ENCODE data around the gene DOP1A.

Gene DOP1A

GRCh38 chr6:83067448-83068439 lies at the start of gene DOP1A:
DOP1A (plus strand) TSS chr6:83067671; CDS start chr6:83096978, 29,307 bp downstream.
- peak; percentile 90 for DNase-seq (ENCODE audit: low spot score)

- DNase-seq (ENCODE audit: low spot score), result no peak
These were observed 47.7 kb upstream of the DOP1A start for GRCh38 chr6:83019741-83020140.

GRCh38 chr6:83031689-83032088 lies 35.8 kb upstream of the DOP1A start:
- DNase-seq (ENCODE audit: low spot score), result no peak

- DNase-seq (ENCODE audit: low spot score), result no peak
These were observed 29.2 kb upstream of the DOP1A start for GRCh38 chr6:83038246-83038645.

- DNase-seq (ENCODE audit: low spot score), result no peak
These were observed 24.9 kb upstream of the DOP1A start for GRCh38 chr6:83042467-83043053.

GRCh38 chr6:83044091-83044768 lies 23.2 kb upstream of the DOP1A start:
- no peak for DNase-seq (ENCODE audit: low spot score)

- peak; percentile 17 for DNase-seq (ENCODE audit: low spot score)
These were observed 20.3 kb upstream of the DOP1A start for GRCh38 chr6:83047065-83047754.

GRCh38 chr6:83051377-83052172 lies 15.9 kb upstream of the DOP1A start:
- DNase-seq (ENCODE audit: low spot score), result no peak

- no peak for DNase-seq (ENCODE audit: low spot score)
These were observed 13.8 kb upstream of the DOP1A start for GRCh38 chr6:83053678-83054077.

- peak; percentile 67 for DNase-seq (ENCODE audit: low spot score)
These were observed 12.0 kb upstream of the DOP1A start for GRCh38 chr6:83055366-83055964.

GRCh38 chr6:83057705-83058321 lies 9.7 kb upstream of the DOP1A start:
- peak; percentile 34 for DNase-seq (ENCODE audit: low spot score)

- DNase-seq (ENCODE audit: low spot score), result no peak
These were observed 6.3 kb upstream of the DOP1A start for GRCh38 chr6:83061190-83061589.

- no peak for DNase-seq (ENCODE audit: low spot score)
These were observed 5.2 kb upstream of the DOP1A start for GRCh38 chr6:83062225-83062624.

- DNase-seq (ENCODE audit: low spot score), result peak; percentile 89
These were observed 1.8 kb upstream of the DOP1A start, which contains the start of gene UBE3D for GRCh38 chr6:83065511-83066192. UBE3D (minus strand) TSS chr6:83065841; CDS start chr6:83065718, 123 bp downstream.

GRCh38 chr6:83068616-83069015 lies 1.1 kb downstream of the DOP1A start:
- no peak for DNase-seq (ENCODE audit: low spot score)

- no peak for DNase-seq (ENCODE audit: low spot score)
These were observed 2.2 kb downstream of the DOP1A start for GRCh38 chr6:83069633-83070032.

GRCh38 chr6:83071023-83071422 lies 3.6 kb downstream of the DOP1A start:
- no peak for DNase-seq (ENCODE audit: low spot score)

- DNase-seq (ENCODE audit: low spot score), result no peak
These were observed 4.2 kb downstream of the DOP1A start for GRCh38 chr6:83071707-83072106.

GRCh38 chr6:83072726-83073125 lies 5.3 kb downstream of the DOP1A start:
- no peak for DNase-seq (ENCODE audit: low spot score)

GRCh38 chr6:83073615-83074014 lies 6.1 kb downstream of the DOP1A start:
- DNase-seq (ENCODE audit: low spot score), result no peak
